ENCODE results near the gene C20orf202.

C20orf202 gene

DNA sequence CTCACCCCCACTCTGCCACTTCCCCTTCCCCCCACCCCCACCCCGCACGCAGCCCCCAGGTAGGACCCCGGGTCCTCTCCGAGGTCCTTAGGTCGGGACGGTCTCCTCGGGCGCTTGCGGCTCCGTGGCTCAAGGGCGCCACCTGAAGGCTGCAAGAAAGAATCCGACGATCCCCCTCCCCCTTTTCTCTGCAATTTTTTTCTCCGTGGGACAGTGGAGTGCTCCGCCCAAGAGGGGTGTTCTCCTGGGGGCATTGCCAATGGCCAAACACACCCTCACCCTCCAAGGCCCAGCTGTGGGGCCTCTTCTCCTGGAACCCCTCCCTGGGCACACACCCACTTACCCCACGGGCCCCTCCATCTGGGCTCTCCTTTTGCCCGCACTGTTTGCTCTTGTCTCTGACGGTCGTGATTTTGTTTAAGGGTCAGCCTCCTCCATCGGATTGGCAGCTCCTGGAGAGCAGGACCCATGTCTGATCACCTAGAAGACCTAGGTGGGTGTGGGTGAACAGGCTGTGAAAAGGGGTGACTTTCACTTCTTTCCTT lies 17.4 kb upstream of the C20orf202 start (continued):
- TF ChIP-seq, protein P1, sequence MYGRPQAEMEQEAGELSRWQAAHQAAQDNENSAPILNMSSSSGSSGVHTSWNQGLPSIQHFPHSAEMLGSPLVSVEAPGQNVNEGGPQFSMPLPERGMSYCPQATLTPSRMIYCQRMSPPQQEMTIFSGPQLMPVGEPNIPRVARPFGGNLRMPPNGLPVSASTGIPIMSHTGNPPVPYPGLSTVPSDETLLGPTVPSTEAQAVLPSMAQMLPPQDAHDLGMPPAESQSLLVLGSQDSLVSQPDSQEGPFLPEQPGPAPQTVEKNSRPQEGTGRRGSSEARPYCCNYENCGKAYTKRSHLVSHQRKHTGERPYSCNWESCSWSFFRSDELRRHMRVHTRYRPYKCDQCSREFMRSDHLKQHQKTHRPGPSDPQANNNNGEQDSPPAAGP (tag by site-specific recombination; IDR thresholded peaks at IDR 0.05), result no peak
- TF ChIP-seq REPIN1 (tag by site-specific recombination; IDR thresholded peaks at IDR 0.05; ENCODE audit: low read depth) (no peak), ZBTB17 (tag by site-specific recombination; IDR thresholded peaks at IDR 0.05) (0 out of 2 replicates have a peak, but pooled peaks have one; percentile 19), HOXD13 (CRISPR knock-in tag; IDR thresholded peaks at IDR 0.05; ENCODE audit: borderline replicate concordance) (no peak), ZNF571 (tag by site-specific recombination; IDR thresholded peaks at IDR 0.05) (no peak), SP3 (tag by site-specific recombination; IDR thresholded peaks at IDR 0.05) (peak; percentile 62), YY2 (tag by site-specific recombination; IDR thresholded peaks at IDR 0.05) (no peak), OVOL3 (tag by site-specific recombination; IDR thresholded peaks at IDR 0.05) (no peak), ZNF530 (tag by site-specific recombination; IDR thresholded peaks at IDR 0.05; ENCODE audit: low read depth) (no peak), ZNF24 (tag by site-specific recombination; IDR thresholded peaks at IDR 0.05) (no peak), ZSCAN16 (tag by site-specific recombination; IDR thresholded peaks at IDR 0.05) (no peak), ZIC2 (tag by site-specific recombination; IDR thresholded peaks at IDR 0.05) (no peak), ZFHX2 (tag by site-specific recombination; conservative IDR thresholded peaks at IDR 0.05) (no peak), ZNF266 (tag by site-specific recombination; IDR thresholded peaks at IDR 0.05; ENCODE audit: low read depth) (no peak), ZNF776 (tag by site-specific recombination; IDR thresholded peaks at IDR 0.05; ENCODE audit: borderline replicate concordance) (no peak), ZFP69B (tag by site-specific recombination; IDR thresholded peaks at IDR 0.05) (no peak), ZNF707 (tag by site-specific recombination; IDR thresholded peaks at IDR 0.05) (no peak), ZNF132 (tag by site-specific recombination; IDR thresholded peaks at IDR 0.05; ENCODE audit: borderline replicate concordance) (no peak), ZNF221 (tag by site-specific recombination; IDR thresholded peaks at IDR 0.05; ENCODE audit: borderline replicate concordance) (no peak), KLF7 (tag by site-specific recombination; IDR thresholded peaks at IDR 0.05; ENCODE audit: borderline replicate concordance) (no peak), ZNF701 (tag by site-specific recombination; IDR thresholded peaks at IDR 0.05) (no peak), ZNF473 (tag by site-specific recombination; IDR thresholded peaks at IDR 0.05) (no peak)
- TF ChIP-seq, protein P2, sequence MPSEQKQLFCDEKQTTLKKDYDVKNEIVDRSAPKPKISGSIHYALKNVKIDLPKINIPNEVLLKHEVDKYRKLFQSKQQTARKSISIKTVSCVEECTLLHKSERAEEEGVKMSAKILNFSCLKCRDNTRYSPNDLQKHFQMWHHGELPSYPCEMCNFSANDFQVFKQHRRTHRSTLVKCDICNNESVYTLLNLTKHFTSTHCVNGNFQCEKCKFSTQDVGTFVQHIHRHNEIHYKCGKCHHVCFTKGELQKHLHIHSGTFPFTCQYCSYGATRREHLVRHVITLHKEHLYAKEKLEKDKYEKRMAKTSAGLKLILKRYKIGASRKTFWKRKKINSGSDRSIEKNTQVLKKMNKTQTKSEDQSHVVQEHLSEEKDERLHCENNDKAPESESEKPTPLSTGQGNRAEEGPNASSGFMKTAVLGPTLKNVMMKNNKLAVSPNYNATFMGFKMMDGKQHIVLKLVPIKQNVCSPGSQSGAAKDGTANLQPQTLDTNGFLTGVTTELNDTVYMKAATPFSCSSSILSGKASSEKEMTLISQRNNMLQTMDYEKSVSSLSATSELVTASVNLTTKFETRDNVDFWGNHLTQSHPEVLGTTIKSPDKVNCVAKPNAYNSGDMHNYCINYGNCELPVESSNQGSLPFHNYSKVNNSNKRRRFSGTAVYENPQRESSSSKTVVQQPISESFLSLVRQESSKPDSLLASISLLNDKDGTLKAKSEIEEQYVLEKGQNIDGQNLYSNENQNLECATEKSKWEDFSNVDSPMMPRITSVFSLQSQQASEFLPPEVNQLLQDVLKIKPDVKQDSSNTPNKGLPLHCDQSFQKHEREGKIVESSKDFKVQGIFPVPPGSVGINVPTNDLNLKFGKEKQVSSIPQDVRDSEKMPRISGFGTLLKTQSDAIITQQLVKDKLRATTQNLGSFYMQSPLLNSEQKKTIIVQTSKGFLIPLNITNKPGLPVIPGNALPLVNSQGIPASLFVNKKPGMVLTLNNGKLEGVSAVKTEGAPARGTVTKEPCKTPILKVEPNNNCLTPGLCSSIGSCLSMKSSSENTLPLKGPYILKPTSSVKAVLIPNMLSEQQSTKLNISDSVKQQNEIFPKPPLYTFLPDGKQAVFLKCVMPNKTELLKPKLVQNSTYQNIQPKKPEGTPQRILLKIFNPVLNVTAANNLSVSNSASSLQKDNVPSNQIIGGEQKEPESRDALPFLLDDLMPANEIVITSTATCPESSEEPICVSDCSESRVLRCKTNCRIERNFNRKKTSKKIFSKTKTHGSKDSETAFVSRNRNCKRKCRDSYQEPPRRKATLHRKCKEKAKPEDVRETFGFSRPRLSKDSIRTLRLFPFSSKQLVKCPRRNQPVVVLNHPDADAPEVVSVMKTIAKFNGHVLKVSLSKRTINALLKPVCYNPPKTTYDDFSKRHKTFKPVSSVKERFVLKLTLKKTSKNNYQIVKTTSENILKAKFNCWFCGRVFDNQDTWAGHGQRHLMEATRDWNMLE (tag by site-specific recombination; conservative IDR thresholded peaks at IDR 0.05; ENCODE audit: low read depth), result no peak
- TF ChIP-seq, protein P3, sequence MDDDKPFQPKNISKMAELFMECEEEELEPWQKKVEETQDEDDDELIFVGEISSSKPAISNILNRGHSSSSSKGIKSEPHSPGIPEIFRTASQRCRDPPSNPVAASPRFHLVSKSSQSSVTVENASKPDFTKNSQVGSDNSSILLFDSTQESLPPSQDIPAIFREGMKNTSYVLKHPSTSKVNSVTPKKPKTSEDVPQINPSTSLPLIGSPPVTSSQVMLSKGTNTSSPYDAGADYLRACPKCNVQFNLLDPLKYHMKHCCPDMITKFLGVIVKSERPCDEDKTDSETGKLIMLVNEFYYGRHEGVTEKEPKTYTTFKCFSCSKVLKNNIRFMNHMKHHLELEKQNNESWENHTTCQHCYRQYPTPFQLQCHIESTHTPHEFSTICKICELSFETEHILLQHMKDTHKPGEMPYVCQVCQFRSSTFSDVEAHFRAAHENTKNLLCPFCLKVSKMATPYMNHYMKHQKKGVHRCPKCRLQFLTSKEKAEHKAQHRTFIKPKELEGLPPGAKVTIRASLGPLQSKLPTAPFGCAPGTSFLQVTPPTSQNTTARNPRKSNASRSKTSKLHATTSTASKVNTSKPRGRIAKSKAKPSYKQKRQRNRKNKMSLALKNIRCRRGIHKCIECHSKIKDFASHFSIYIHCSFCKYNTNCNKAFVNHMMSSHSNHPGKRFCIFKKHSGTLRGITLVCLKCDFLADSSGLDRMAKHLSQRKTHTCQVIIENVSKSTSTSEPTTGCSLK (tag by site-specific recombination; IDR thresholded peaks at IDR 0.05), result no peak
- TF ChIP-seq, protein P4, sequence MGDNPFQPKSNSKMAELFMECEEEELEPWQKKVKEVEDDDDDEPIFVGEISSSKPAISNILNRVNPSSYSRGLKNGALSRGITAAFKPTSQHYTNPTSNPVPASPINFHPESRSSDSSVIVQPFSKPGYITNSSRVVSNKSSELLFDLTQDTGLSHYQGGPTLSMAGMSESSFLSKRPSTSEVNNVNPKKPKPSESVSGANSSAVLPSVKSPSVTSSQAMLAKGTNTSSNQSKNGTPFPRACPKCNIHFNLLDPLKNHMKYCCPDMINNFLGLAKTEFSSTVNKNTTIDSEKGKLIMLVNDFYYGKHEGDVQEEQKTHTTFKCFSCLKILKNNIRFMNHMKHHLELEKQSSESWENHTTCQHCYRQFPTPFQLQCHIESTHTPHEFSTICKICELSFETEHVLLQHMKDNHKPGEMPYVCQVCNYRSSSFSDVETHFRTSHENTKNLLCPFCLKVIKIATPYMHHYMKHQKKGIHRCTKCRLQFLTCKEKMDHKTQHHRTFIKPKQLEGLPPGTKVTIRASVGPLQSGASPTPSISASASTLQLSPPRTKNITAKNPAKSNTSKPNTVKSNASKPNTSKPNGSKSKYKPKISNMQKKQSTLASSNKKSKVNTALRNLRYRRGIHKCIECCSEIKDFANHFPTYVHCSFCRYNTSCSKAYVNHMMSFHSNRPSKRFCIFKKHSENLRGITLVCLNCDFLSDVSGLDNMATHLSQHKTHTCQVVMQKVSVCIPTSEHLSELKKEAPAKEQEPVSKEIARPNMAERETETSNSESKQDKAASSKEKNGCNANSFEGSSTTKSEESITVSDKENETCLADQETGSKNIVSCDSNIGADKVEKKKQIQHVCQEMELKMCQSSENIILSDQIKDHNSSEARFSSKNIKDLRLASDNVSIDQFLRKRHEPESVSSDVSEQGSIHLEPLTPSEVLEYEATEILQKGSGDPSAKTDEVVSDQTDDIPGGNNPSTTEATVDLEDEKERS (tag by site-specific recombination; IDR thresholded peaks at IDR 0.05), result no peak
- TF ChIP-seq, protein P5, sequence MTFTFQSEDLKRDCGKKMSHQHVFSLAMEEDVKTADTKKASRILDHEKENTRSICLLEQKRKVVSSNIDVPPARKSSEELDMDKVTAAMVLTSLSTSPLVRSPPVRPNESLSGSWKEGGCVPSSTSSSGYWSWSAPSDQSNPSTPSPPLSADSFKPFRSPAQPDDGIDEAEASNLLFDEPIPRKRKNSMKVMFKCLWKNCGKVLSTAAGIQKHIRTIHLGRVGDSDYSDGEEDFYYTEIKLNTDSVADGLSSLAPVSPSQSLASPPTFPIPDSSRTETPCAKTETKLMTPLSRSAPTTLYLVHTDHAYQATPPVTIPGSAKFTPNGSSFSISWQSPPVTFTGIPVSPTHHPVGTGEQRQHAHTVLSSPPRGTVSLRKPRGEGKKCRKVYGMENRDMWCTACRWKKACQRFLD (tag by site-specific recombination; IDR thresholded peaks at IDR 0.05), result no peak
- TF ChIP-seq, protein P6, sequence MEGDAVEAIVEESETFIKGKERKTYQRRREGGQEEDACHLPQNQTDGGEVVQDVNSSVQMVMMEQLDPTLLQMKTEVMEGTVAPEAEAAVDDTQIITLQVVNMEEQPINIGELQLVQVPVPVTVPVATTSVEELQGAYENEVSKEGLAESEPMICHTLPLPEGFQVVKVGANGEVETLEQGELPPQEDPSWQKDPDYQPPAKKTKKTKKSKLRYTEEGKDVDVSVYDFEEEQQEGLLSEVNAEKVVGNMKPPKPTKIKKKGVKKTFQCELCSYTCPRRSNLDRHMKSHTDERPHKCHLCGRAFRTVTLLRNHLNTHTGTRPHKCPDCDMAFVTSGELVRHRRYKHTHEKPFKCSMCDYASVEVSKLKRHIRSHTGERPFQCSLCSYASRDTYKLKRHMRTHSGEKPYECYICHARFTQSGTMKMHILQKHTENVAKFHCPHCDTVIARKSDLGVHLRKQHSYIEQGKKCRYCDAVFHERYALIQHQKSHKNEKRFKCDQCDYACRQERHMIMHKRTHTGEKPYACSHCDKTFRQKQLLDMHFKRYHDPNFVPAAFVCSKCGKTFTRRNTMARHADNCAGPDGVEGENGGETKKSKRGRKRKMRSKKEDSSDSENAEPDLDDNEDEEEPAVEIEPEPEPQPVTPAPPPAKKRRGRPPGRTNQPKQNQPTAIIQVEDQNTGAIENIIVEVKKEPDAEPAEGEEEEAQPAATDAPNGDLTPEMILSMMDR (tag by site-specific recombination; IDR thresholded peaks at IDR 0.05), result peak; percentile 62

Data from HEK293 (cell line).